HepG2 (cell line): ENCODE measurements around the gene SDHAF3. TPM values are rescaled to one million over a fixed set of nuclear protein-coding genes. Genes with fewer than 3 reads are reported as not detected.

ENCODE experiments used
- ATAC-seq: fragments of 200-7000 bp; cut with Tn5 transposase; 3 replicates; pipeline ENCODE4 v1.9.1; 2020; ENCODE audit warnings: mild to moderate bottlenecking, moderate library complexity
- BruUV-seq: library from RNA; stranded (reverse); fragments of 400-500 nt; replicated peaks from 2 replicates; lab custom pipeline; 2021; lab: Mats Ljungman, UMichigan
- CTCF ChIA-PET: fragments of 300-600 bp; formaldehyde crosslinking; extraction: SDS; loops from one replicate; lab custom pipeline; 2021; ENCODE audit warnings: low total read pairs, inconsistent platforms, low intra/inter-chr PET ratio; lab: Yijun Ruan, JAX
- POLR2A ChIA-PET: fragments of 350-600 bp; sonication (Branson Sonifier 250); formaldehyde crosslinking; loops from one replicate; lab custom pipeline; 2020; ENCODE audit warnings: antibody characterized with exemption, inconsistent platforms; lab: Yijun Ruan, JAX
- DNase-seq: peaks from one replicate; pipeline ENCODE4 v3.0.0-alpha.2; 2015; ENCODE audit warnings: low spot score
- FAIRE-seq: peaks from 3 replicates; lab custom pipeline; 2011; peaks lifted over from hg19 to GRCh38; lab: Jason Lieb, UNC
- H2AFZ ChIP-seq: one replicate; pipeline ENCODE4 v1.6.1; 2011; ENCODE audit warnings: low read length, inconsistent platforms
- H3K27ac ChIP-seq: fragments of 300-600 bp; 3 replicates; pipeline ENCODE4 v1.8.0; 2011; ENCODE audit warnings: mixed run types, mild to moderate bottlenecking, mixed read lengths, low read length, inconsistent platforms; ENCODE audit not compliant: insufficient read depth; ENCODE audit errors: extremely low read length
- H3K27me3 ChIP-seq, 2 experiments: fragments of 200-600 bp in 1 of 2; 2 replicates in 1 of 2; 3 replicates in 1 of 2; pipeline versions ENCODE4 v1.6.0 to v1.8.0; 2011; ENCODE audit warnings: low read length in 2 of 2, mild to moderate bottlenecking in 2 of 2, moderate library complexity in 2 of 2, inconsistent platforms in 1 of 2; ENCODE audit not compliant: insufficient read depth in 2 of 2, control insufficient read depth in 1 of 2
- H3K36me3 ChIP-seq, 2 experiments: fragments of 200-600 bp in 1 of 2; replicated peaks in 1 of 2; 2 replicates in 1 of 2; 3 replicates in 1 of 2; pipeline versions ENCODE4 v1.5.1 to v1.8.0; 2011; ENCODE audit warnings: low read length in 2 of 2, inconsistent platforms in 1 of 2; ENCODE audit not compliant: insufficient read depth in 2 of 2, control insufficient read depth in 1 of 2
- H3K4me1 ChIP-seq: 2 replicates; pipeline ENCODE4 v1.5.1; 2012; ENCODE audit warnings: low read length, inconsistent platforms; ENCODE audit not compliant: insufficient read depth
- H3K4me2 ChIP-seq: 2 replicates; pipeline ENCODE4 v1.6.0; 2011; ENCODE audit warnings: low read depth, low read length, inconsistent platforms
- H3K4me3 ChIP-seq, 3 experiments: fragments of 200-600 bp in 1 of 3; sonication (generic), shearing (Covaris generic) in 1 of 3; replicated peaks in 1 of 3; 2 replicates each; pipeline ENCODE4 v1.5.1; 2011 to 2016; ENCODE audit warnings: low read length in 3 of 3, inconsistent platforms in 2 of 3, low read depth in 2 of 3, mild to moderate bottlenecking in 2 of 3, control low read depth in 1 of 3, mixed read lengths in 1 of 3; ENCODE audit not compliant: insufficient read depth in 1 of 3
- H3K79me2 ChIP-seq: one replicate; pipeline ENCODE4 v1.6.1; 2011; ENCODE audit warnings: low read length, inconsistent platforms; ENCODE audit not compliant: insufficient read depth
- H3K9ac ChIP-seq: 2 replicates; pipeline ENCODE4 v1.6.0; 2011; ENCODE audit warnings: mild to moderate bottlenecking, low read depth, low read length, inconsistent platforms; ENCODE audit not compliant: insufficient read depth
- H3K9me3 ChIP-seq: 2 replicates; pipeline ENCODE4 v1.5.1; 2012; ENCODE audit warnings: mild to moderate bottlenecking, low read length
- H4K20me1 ChIP-seq: 2 replicates; pipeline ENCODE4 v1.6.0; 2011; ENCODE audit warnings: inconsistent platforms, mild to moderate bottlenecking, low read length, moderate library complexity; ENCODE audit not compliant: insufficient read depth
- DNMT1 ChIP-seq: sonication (generic); formaldehyde crosslinking; IDR thresholded peaks from 2 replicates; pipeline ENCODE4 v1.5.1; 2020; ENCODE audit warnings: mild to moderate bottlenecking, missing genetic modification reagents
- E2F5 ChIP-seq: sonication (generic); formaldehyde crosslinking; conservative IDR thresholded peaks from 2 replicates; pipeline ENCODE4 v1.4.0; 2020; ENCODE audit warnings: missing genetic modification reagents
- HHEX ChIP-seq: IDR thresholded peaks from 2 replicates; pipeline ENCODE4 v1.6.1; 2016; ENCODE audit warnings: control low read depth
- KDM3A ChIP-seq: IDR thresholded peaks from 2 replicates; pipeline ENCODE4 v1.6.1; 2018; ENCODE audit warnings: low read depth, missing compliant biosample characterization
- MBD4 ChIP-seq: IDR thresholded peaks from 2 replicates; pipeline ENCODE4 v1.6.1; 2012; ENCODE audit warnings: low read length, inconsistent platforms, borderline replicate concordance
- PHF21A ChIP-seq: sonication (generic); formaldehyde crosslinking; IDR thresholded peaks from 2 replicates; pipeline ENCODE4 v1.5.0; 2020; ENCODE audit warnings: mild to moderate bottlenecking, missing genetic modification reagents
- PLRG1 ChIP-seq: fragments of 450-650 bp; conservative IDR thresholded peaks from 2 replicates; pipeline ENCODE4 v1.6.1; 2016
- RFX3 ChIP-seq: IDR thresholded peaks from 2 replicates; pipeline ENCODE4 v1.6.1; 2016; ENCODE audit warnings: missing biosample characterization, missing genetic modification reagents
- SKIL ChIP-seq: sonication (generic); formaldehyde crosslinking; IDR thresholded peaks from 2 replicates; pipeline ENCODE4 v1.8.0; 2022; ENCODE audit warnings: missing genetic modification reagents, mild to moderate bottlenecking, moderate library complexity, borderline replicate concordance
- SNAPC2 ChIP-seq: sonication (generic); formaldehyde crosslinking; IDR thresholded peaks from 2 replicates; pipeline ENCODE4 v1.8.1; 2022; ENCODE audit warnings: mild to moderate bottlenecking, missing genetic modification reagents
- ZBED4 ChIP-seq: sonication (generic); formaldehyde crosslinking; IDR thresholded peaks from 2 replicates; pipeline ENCODE4 v1.4.0; 2020; ENCODE audit warnings: missing genetic modification reagents, borderline replicate concordance
- ZBTB49 ChIP-seq: sonication (generic); formaldehyde crosslinking; IDR thresholded peaks from 2 replicates; pipeline ENCODE4 v1.4.0; 2020; ENCODE audit warnings: missing genetic modification reagents, borderline replicate concordance
- ZBTB7B ChIP-seq: sonication (generic); formaldehyde crosslinking; IDR thresholded peaks from 2 replicates; pipeline ENCODE4 v1.4.0; 2020; ENCODE audit warnings: missing genetic modification reagents
- ZNF569 ChIP-seq: sonication (generic); formaldehyde crosslinking; IDR thresholded peaks from 2 replicates; pipeline ENCODE4 v1.5.0; 2020; ENCODE audit warnings: mild to moderate bottlenecking, missing genetic modification reagents, moderate library complexity, borderline replicate concordance
- WGBS: methylation state at CpG from one replicate; pipeline ENCODE4 v1.1.6; 2017; ENCODE audit warnings: low lambda C conversion rate; 5-methylcytosine and 5-hydroxymethylcytosine counted together
- in situ Hi-C: cut with HindIII; loops from 2 replicates; pipeline ENCODE4 v1.10.0; 2017; ENCODE audit warnings: low pct_unique_long_range_greater_than_20kb; ENCODE audit not compliant: extremely low pct_ligation_motif_present
- intact Hi-C: fragments of 100-400 bp; cut with micrococcal nuclease; formaldehyde crosslinking; loops from one replicate; pipeline ENCODE4 v1.10.0; 2022; ENCODE audit not compliant: unreplicated experiment
- polyA plus RNA-seq, 8 experiments: library from polyadenylated mRNA; depleted of rRNA in 3 of 8; stranded (reverse) in 7 of 8; unstranded in 1 of 8; fragments of >200 nt; fragmentation: Illumina TruSeq in 4 of 8; extraction: Trizol in 4 of 8; gene quantifications; 2 replicates each; pipeline versions ENCODE4 v1.2.1 to v1.2.3, GENCODE V29; 2011 to 2016; ENCODE audit warnings: low read depth in 4 of 8, missing spikeins in 1 of 8, mixed read lengths in 1 of 8; ENCODE audit not compliant: insufficient read depth in 1 of 8
- total RNA-seq, 5 experiments: library from RNA; depleted of rRNA; stranded (reverse); fragments of >200 nt; fragmentation: Illumina TruSeq; extraction: Trizol; gene quantifications; 2 replicates each; pipeline ENCODE4 v1.2.3, GENCODE V29; 2016; ENCODE audit warnings: low read depth in 1 of 5

SDHAF3 gene
- total and polyA plus RNA-seq, 2 of the 13 experiments (the other 11 are each of a cell fraction or from before 2014, with no cell fraction given): 15.2 to 32.6 TPM

GRCh38 chr7:97120713-97121457, 3.4 kb downstream of the SDHAF3 start:
- DNase-seq (no peak), FAIRE-seq (no peak), ATAC-seq (no peak)
- POLR2A ChIA-PET: no interaction called here
- Histone ChIP-seq H4K20me1 (no peaks in the 10 kb centered on the region), H3K27ac (no peak overlapping the region), H3K4me3 (no peak overlapping the region), H2AFZ (no peak overlapping the region), H3K4me2 (no peak overlapping the region), H3K36me3 (no peaks in the 10 kb centered on the region), H3K4me1 (peaks cover 30% of the 10 kb centered on the region), H3K79me2 (peaks cover 52% of the 10 kb centered on the region), H3K27me3 (no peaks in the 10 kb centered on the region; a peak in 1 of 5 replicates), H3K9ac (no peak overlapping the region), H3K9me3 (no peaks in the 10 kb centered on the region)
- intact Hi-C loops: no loop called here
- CTCF ChIA-PET: no interaction called here
- TF ChIP-seq ZBTB49 (CRISPR knock-in tag): no peak
- no peak for TF ChIP-seq ZBTB7B (CRISPR knock-in tag)
- TF ChIP-seq RFX3 (CRISPR knock-in tag): no peak
- TF ChIP-seq ZBED4: no peak
- TF ChIP-seq HHEX (CRISPR knock-in tag): no peak
- TF ChIP-seq ZNF569 (CRISPR knock-in tag): no peak
- no peak for TF ChIP-seq SKIL (CRISPR knock-in tag)
- no peak for TF ChIP-seq MBD4
- TF ChIP-seq E2F5: no peak
- TF ChIP-seq PLRG1: no peak
- no peak for TF ChIP-seq KDM3A (CRISPR knock-in tag)
- no peak for TF ChIP-seq PHF21A (CRISPR knock-in tag)
- no peak for TF ChIP-seq SNAPC2 (CRISPR knock-in tag)
- no peak for TF ChIP-seq DNMT1 (CRISPR knock-in tag)
- no TSS peak for BruUV-seq
- 94% methylated on average over 5 of the region's 5 CpGs for WGBS
- in situ Hi-C loops: no loop called here
